SK-N-SH (cell line): Measurements from ENCODE around the gene PALLD. TPM values are rescaled to one million over a fixed set of nuclear protein-coding genes. Genes with fewer than 3 reads are reported as not detected.

Experiments used
- CTCF ChIA-PET: fragments of 300-600, 350-600 bp; formaldehyde crosslinking; extraction: SDS; loops from one replicate; lab custom pipeline; 2021; lab: Yijun Ruan, JAX
- POLR2A ChIA-PET: fragments of 350-600 bp; sonication (Branson Sonifier 250); formaldehyde crosslinking; extraction: SDS; loops from one replicate; lab custom pipeline; 2020; ENCODE audit warnings: antibody characterized with exemption, inconsistent platforms; lab: Yijun Ruan, JAX
- DNase-seq: peaks from one replicate; pipeline ENCODE4 v3.0.0; 2012
- H2AFZ ChIP-seq: fragments of 200-600 bp; sonication (generic); 2 replicates; pipeline ENCODE4 v1.8.1; 2016; ENCODE audit warnings: antibody characterized with exemption, mild to moderate bottlenecking, low read depth
- H3F3A ChIP-seq: fragments of 200-600 bp; sonication (generic); replicated peaks from 2 replicates; pipeline ENCODE3; 2016; ENCODE audit warnings: antibody characterized with exemption, mild to moderate bottlenecking; ENCODE audit not compliant: insufficient read depth
- H3K27ac ChIP-seq, 2 experiments: fragments of 200-500 bp in 1 of 2; fragments of 200-600 bp in 1 of 2; sonication (Bioruptor generic) in 1 of 2; sonication (generic), shearing (Covaris generic) in 1 of 2; 2 replicates each; pipeline versions ENCODE4 v1.5.1 to v1.6.1; 2014 to 2016; ENCODE audit warnings: low read depth in 2 of 2, inconsistent platforms in 1 of 2, low read length in 1 of 2, mild to moderate bottlenecking in 1 of 2, mixed read lengths in 1 of 2
- H3K27me3 ChIP-seq: fragments of 200-600 bp; sonication (generic), shearing (Covaris generic); 2 replicates; pipeline ENCODE4 v1.6.1; 2016; ENCODE audit warnings: mixed run types; ENCODE audit not compliant: insufficient read depth
- H3K36me3 ChIP-seq, 2 experiments: fragments of 200-500 bp in 1 of 2; fragments of 200-600 bp in 1 of 2; sonication (Bioruptor generic) in 1 of 2; sonication (generic) in 1 of 2; replicated peaks in 1 of 2; 2 replicates each; pipeline versions ENCODE3 to v1.5.1; 2014 to 2016; ENCODE audit warnings: low read length in 1 of 2, mild to moderate bottlenecking in 1 of 2; ENCODE audit not compliant: insufficient read depth in 2 of 2, control insufficient read depth in 1 of 2
- H3K4me1 ChIP-seq, 2 experiments: fragments of 200-500 bp in 1 of 2; fragments of 200-600 bp in 1 of 2; sonication (Bioruptor generic) in 1 of 2; sonication (generic), shearing (Covaris generic) in 1 of 2; 2 replicates each; pipeline versions ENCODE4 v1.5.1 to v1.6.1; 2014 to 2016; ENCODE audit warnings: low read depth in 1 of 2, low read length in 1 of 2, mixed run types in 1 of 2; ENCODE audit not compliant: insufficient read depth in 2 of 2, control insufficient read depth in 1 of 2
- H3K4me2 ChIP-seq: fragments of 200-600 bp; sonication (generic), shearing (Covaris generic); 2 replicates; pipeline ENCODE4 v1.6.1; 2017; ENCODE audit warnings: mixed run types
- H3K4me3 ChIP-seq, 2 experiments: fragments of 200-500 bp in 1 of 2; fragments of 200-600 bp in 1 of 2; sonication (Bioruptor generic) in 1 of 2; sonication (generic), shearing (Covaris generic) in 1 of 2; 2 replicates each; pipeline versions ENCODE4 v1.5.1 to v1.8.1; 2014 to 2016; ENCODE audit warnings: low read depth in 2 of 2, inconsistent platforms in 1 of 2, low read length in 1 of 2, mild to moderate bottlenecking in 1 of 2, mixed read lengths in 1 of 2, moderate library complexity in 1 of 2
- H3K79me2 ChIP-seq: fragments of 200-600 bp; sonication (generic); 2 replicates; pipeline ENCODE4 v1.8.1; 2017; ENCODE audit warnings: mild to moderate bottlenecking; ENCODE audit not compliant: insufficient read depth
- H3K9ac ChIP-seq: fragments of 200-600 bp; sonication (generic); 2 replicates; pipeline ENCODE4 v1.6.1; 2017; ENCODE audit warnings: mixed run types
- H3K9me2 ChIP-seq: fragments of 200-600 bp; sonication (generic); 2 replicates; pipeline ENCODE4 v1.6.1; 2017; ENCODE audit warnings: mixed run types
- H3K9me3 ChIP-seq: fragments of 200-600 bp; sonication (generic); 2 replicates; pipeline ENCODE4 v1.6.1; 2017; ENCODE audit warnings: mixed run types, mild to moderate bottlenecking, moderate library complexity
- H4K20me1 ChIP-seq: fragments of 200-600 bp; sonication (generic); 2 replicates; pipeline ENCODE4 v1.6.1; 2017; ENCODE audit warnings: mild to moderate bottlenecking, mixed run types; ENCODE audit not compliant: insufficient read depth
- EP300 ChIP-seq, 2 experiments: IDR thresholded peaks; 2 replicates each; pipeline versions ENCODE4 v1.4.0 to v1.6.1; 2012; ENCODE audit warnings: borderline replicate concordance in 1 of 2, low read depth in 1 of 2, low read length in 1 of 2
- MEF2A ChIP-seq: IDR thresholded peaks from 2 replicates; pipeline ENCODE4 v1.4.0; 2012; ENCODE audit warnings: low read depth, borderline replicate concordance
- NFIC ChIP-seq: IDR thresholded peaks from 2 replicates; pipeline ENCODE4 v1.4.0; 2012; ENCODE audit warnings: borderline replicate concordance
- SIN3A ChIP-seq: IDR thresholded peaks from 2 replicates; pipeline ENCODE4 v1.6.1; 2012; ENCODE audit warnings: low read depth, mild to moderate bottlenecking, low read length, moderate library complexity, borderline replicate concordance
- TAF1 ChIP-seq: IDR thresholded peaks from 2 replicates; pipeline ENCODE4 v1.6.1; 2012; ENCODE audit warnings: low read depth, mild to moderate bottlenecking, low read length, moderate library complexity, borderline replicate concordance
- WGBS: methylation state at CpG from one replicate; pipeline ENCODE4 v1.1.6; 2017; ENCODE audit warnings: low lambda C conversion rate; 5-methylcytosine and 5-hydroxymethylcytosine counted together
- polyA plus RNA-seq, 3 experiments: library from polyadenylated mRNA; depleted of rRNA; stranded (reverse); fragments of >200 nt; gene quantifications; 2 replicates each; pipeline ENCODE4 v1.2.3, GENCODE V29; 2012
- TF ChIP-seq, protein P1 (sequence below): fragments of 200-600 bp; sonication (generic); IDR thresholded peaks from 2 replicates; pipeline ENCODE4 v1.6.1; 2017; ENCODE audit warnings: antibody characterized with exemption, mild to moderate bottlenecking, moderate library complexity
- TF ChIP-seq, protein P2 (sequence below): IDR thresholded peaks from 2 replicates; pipeline ENCODE4 v1.6.1; 2012; ENCODE audit warnings: mild to moderate bottlenecking, low read depth, low read length, moderate library complexity
- TF ChIP-seq, protein P3 (sequence below): IDR thresholded peaks from 2 replicates; pipeline ENCODE4 v1.4.0; 2012; ENCODE audit warnings: low read depth, borderline replicate concordance
- TF ChIP-seq, protein P4 (sequence below): IDR thresholded peaks from 2 replicates; pipeline ENCODE4 v1.4.0; 2012; ENCODE audit warnings: low read depth, borderline replicate concordance
- TF ChIP-seq, protein P5 (sequence below): fragments of 150-350 bp; IDR thresholded peaks from 2 replicates; pipeline ENCODE4 v1.6.1; 2016; ENCODE audit warnings: mild to moderate bottlenecking, low read depth, low read length
- TF ChIP-seq, protein P6 (sequence below): IDR thresholded peaks from 2 replicates; pipeline ENCODE4 v1.4.0; 2012; ENCODE audit warnings: low read depth

Gene PALLD
- polyA plus RNA-seq, 1 of the 3 experiments (the other 2 are of a cell fraction) = 33.0 TPM

DNA sequence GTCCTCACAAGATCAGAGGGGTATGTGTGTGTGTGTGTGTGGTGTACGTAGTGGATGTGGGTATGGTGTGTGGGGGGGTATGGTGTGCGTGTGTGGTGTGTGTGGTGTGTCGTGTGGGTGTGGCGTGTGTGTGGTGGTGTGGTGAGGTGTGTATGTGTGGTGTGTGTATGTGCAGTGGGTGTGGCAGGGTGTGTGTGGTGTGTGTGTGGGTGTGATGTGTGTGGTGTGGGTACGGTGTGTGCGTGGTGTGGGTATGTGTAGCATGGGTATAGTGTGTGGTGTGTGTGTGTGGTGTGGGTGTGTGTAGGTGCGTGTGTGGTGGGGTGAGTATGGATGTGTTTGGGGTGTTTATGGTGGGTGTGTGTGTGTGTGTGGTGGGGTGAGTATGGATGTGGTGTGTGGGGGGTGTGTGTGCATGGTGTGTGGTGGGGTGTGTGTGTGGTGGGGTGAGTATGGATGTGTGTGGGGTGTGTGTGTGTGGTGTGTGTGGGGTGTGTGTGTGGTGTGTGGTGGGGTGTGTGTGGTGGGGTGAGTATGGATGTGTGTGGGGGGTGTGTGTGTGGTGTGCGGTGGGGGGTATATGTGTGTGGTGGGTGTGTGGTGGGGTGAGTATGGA lies 182.0 kb downstream of the PALLD start:
- no peak for DNase-seq
- 95% methylated on average over 8 of the region's 8 CpGs for WGBS
- no peaks in the 10 kb centered on the region for H3K9me3 ChIP-seq
- no peak overlapping the region for H3K4me3 ChIP-seq
- H3K27me3 ChIP-seq = no peaks in the 10 kb centered on the region
- POLR2A ChIA-PET = no interaction called here
- H3F3A ChIP-seq = peaks cover 8% of the 10 kb centered on the region
- no peak overlapping the region for H3K27ac ChIP-seq
- peaks cover 0 to 4% of the 10 kb centered on the region in 2 experiments; a peak in 1 of 4 replicates for H3K4me1 ChIP-seq
- H4K20me1 ChIP-seq = no peaks in the 10 kb centered on the region
- H3K9me2 ChIP-seq = no peaks in the 10 kb centered on the region
- H3K9ac ChIP-seq = no peak overlapping the region
- no peak overlapping the region for H2AFZ ChIP-seq
- H3K79me2 ChIP-seq = no peaks in the 10 kb centered on the region
- H3K4me2 ChIP-seq = no peak overlapping the region
- TF ChIP-seq, protein P1, sequence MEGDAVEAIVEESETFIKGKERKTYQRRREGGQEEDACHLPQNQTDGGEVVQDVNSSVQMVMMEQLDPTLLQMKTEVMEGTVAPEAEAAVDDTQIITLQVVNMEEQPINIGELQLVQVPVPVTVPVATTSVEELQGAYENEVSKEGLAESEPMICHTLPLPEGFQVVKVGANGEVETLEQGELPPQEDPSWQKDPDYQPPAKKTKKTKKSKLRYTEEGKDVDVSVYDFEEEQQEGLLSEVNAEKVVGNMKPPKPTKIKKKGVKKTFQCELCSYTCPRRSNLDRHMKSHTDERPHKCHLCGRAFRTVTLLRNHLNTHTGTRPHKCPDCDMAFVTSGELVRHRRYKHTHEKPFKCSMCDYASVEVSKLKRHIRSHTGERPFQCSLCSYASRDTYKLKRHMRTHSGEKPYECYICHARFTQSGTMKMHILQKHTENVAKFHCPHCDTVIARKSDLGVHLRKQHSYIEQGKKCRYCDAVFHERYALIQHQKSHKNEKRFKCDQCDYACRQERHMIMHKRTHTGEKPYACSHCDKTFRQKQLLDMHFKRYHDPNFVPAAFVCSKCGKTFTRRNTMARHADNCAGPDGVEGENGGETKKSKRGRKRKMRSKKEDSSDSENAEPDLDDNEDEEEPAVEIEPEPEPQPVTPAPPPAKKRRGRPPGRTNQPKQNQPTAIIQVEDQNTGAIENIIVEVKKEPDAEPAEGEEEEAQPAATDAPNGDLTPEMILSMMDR = no peak
- no peak for TF ChIP-seq TAF1
- TF ChIP-seq, protein P2, sequence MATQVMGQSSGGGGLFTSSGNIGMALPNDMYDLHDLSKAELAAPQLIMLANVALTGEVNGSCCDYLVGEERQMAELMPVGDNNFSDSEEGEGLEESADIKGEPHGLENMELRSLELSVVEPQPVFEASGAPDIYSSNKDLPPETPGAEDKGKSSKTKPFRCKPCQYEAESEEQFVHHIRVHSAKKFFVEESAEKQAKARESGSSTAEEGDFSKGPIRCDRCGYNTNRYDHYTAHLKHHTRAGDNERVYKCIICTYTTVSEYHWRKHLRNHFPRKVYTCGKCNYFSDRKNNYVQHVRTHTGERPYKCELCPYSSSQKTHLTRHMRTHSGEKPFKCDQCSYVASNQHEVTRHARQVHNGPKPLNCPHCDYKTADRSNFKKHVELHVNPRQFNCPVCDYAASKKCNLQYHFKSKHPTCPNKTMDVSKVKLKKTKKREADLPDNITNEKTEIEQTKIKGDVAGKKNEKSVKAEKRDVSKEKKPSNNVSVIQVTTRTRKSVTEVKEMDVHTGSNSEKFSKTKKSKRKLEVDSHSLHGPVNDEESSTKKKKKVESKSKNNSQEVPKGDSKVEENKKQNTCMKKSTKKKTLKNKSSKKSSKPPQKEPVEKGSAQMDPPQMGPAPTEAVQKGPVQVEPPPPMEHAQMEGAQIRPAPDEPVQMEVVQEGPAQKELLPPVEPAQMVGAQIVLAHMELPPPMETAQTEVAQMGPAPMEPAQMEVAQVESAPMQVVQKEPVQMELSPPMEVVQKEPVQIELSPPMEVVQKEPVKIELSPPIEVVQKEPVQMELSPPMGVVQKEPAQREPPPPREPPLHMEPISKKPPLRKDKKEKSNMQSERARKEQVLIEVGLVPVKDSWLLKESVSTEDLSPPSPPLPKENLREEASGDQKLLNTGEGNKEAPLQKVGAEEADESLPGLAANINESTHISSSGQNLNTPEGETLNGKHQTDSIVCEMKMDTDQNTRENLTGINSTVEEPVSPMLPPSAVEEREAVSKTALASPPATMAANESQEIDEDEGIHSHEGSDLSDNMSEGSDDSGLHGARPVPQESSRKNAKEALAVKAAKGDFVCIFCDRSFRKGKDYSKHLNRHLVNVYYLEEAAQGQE = no peak
- TF ChIP-seq, protein P3, sequence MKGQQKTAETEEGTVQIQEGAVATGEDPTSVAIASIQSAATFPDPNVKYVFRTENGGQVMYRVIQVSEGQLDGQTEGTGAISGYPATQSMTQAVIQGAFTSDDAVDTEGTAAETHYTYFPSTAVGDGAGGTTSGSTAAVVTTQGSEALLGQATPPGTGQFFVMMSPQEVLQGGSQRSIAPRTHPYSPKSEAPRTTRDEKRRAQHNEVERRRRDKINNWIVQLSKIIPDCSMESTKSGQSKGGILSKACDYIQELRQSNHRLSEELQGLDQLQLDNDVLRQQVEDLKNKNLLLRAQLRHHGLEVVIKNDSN = no peak
- TF ChIP-seq MEF2A = no peak
- TF ChIP-seq, protein P4, sequence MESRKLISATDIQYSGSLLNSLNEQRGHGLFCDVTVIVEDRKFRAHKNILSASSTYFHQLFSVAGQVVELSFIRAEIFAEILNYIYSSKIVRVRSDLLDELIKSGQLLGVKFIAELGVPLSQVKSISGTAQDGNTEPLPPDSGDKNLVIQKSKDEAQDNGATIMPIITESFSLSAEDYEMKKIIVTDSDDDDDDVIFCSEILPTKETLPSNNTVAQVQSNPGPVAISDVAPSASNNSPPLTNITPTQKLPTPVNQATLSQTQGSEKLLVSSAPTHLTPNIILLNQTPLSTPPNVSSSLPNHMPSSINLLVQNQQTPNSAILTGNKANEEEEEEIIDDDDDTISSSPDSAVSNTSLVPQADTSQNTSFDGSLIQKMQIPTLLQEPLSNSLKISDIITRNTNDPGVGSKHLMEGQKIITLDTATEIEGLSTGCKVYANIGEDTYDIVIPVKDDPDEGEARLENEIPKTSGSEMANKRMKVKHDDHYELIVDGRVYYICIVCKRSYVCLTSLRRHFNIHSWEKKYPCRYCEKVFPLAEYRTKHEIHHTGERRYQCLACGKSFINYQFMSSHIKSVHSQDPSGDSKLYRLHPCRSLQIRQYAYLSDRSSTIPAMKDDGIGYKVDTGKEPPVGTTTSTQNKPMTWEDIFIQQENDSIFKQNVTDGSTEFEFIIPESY = no peak
- TF ChIP-seq SIN3A = no peak
- no peak for TF ChIP-seq NFIC
- no peak for TF ChIP-seq EP300 (IDR thresholded peaks at IDR 0.05; ENCODE audit: borderline replicate concordance in 1 of 2, low read depth in 1 of 2, low read length in 1 of 2)
- TF ChIP-seq, protein P5, sequence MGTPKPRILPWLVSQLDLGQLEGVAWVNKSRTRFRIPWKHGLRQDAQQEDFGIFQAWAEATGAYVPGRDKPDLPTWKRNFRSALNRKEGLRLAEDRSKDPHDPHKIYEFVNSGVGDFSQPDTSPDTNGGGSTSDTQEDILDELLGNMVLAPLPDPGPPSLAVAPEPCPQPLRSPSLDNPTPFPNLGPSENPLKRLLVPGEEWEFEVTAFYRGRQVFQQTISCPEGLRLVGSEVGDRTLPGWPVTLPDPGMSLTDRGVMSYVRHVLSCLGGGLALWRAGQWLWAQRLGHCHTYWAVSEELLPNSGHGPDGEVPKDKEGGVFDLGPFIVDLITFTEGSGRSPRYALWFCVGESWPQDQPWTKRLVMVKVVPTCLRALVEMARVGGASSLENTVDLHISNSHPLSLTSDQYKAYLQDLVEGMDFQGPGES = no peak
- TF ChIP-seq, protein P6, sequence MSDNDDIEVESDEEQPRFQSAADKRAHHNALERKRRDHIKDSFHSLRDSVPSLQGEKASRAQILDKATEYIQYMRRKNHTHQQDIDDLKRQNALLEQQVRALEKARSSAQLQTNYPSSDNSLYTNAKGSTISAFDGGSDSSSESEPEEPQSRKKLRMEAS = no peak
- CTCF ChIA-PET = no interaction called here
- peaks cover 0 to 30% of the 10 kb centered on the region in 2 experiments for H3K36me3 ChIP-seq
